MM.1S (cell line): ENCODE data around the gene ZDHHC1.

Experiments used
- DNase-seq: peaks from one replicate; pipeline ENCODE4 v3.0.0-alpha.2; 2015
- H2AFZ ChIP-seq: fragments of 300-600 bp; sonication (generic); 2 replicates; pipeline ENCODE4 v1.6.0; 2016; ENCODE audit warnings: antibody characterized with exemption, low read length
- H3F3A ChIP-seq: fragments of 300-600 bp; sonication (generic); 2 replicates; pipeline ENCODE4 v1.6.1; 2016; ENCODE audit warnings: mild to moderate bottlenecking, antibody characterized with exemption, low read length, moderate library complexity, mixed read lengths; ENCODE audit not compliant: insufficient read depth
- H3K27ac ChIP-seq: fragments of 300-600 bp; sonication (generic); 2 replicates; pipeline ENCODE4 v1.5.1; 2016; ENCODE audit warnings: mild to moderate bottlenecking, low read length
- H3K27me3 ChIP-seq: fragments of 300-600 bp; sonication (generic); replicated peaks from 2 replicates; pipeline ENCODE4 v1.6.0; 2016; ENCODE audit warnings: low read length; ENCODE audit not compliant: insufficient read depth
- H3K36me3 ChIP-seq: fragments of 300-600 bp; sonication (generic); replicated peaks from 2 replicates; pipeline ENCODE4 v1.6.1; 2016; ENCODE audit warnings: mild to moderate bottlenecking, low read length, mixed read lengths; ENCODE audit not compliant: insufficient read depth
- H3K4me1 ChIP-seq: fragments of 300-600 bp; sonication (generic); 2 replicates; pipeline ENCODE4 v1.6.1; 2016; ENCODE audit warnings: low read length, mixed read lengths
- H3K4me2 ChIP-seq: fragments of 300-600 bp; sonication (generic); 2 replicates; pipeline ENCODE4 v1.6.0; 2016; ENCODE audit warnings: low read depth, low read length
- H3K4me3 ChIP-seq: fragments of 300-600 bp; sonication (generic); 2 replicates; pipeline ENCODE4 v1.5.1; 2016; ENCODE audit warnings: low read length, mixed read lengths
- H3K79me2 ChIP-seq: fragments of 300-600 bp; sonication (generic); 2 replicates; pipeline ENCODE4 v1.6.1; 2016; ENCODE audit warnings: mixed run types, low read length, mixed read lengths
- H3K9ac ChIP-seq: fragments of 300-600 bp; sonication (generic); 2 replicates; pipeline ENCODE4 v1.6.1; 2016; ENCODE audit warnings: low read length, mixed read lengths
- H3K9me2 ChIP-seq: fragments of 300-600 bp; sonication (generic); replicated peaks from 2 replicates; pipeline ENCODE4 v1.6.1; 2016; ENCODE audit warnings: mild to moderate bottlenecking, low read length, mixed read lengths; ENCODE audit not compliant: insufficient read depth
- H3K9me3 ChIP-seq: fragments of 300-600 bp; sonication (generic); replicated peaks from 2 replicates; pipeline ENCODE4 v1.6.1; 2016; ENCODE audit warnings: mild to moderate bottlenecking, low read length, mixed read lengths; ENCODE audit not compliant: insufficient read depth
- H4K20me1 ChIP-seq: fragments of 300-600 bp; sonication (generic); 2 replicates; pipeline ENCODE4 v1.6.1; 2016; ENCODE audit warnings: mild to moderate bottlenecking, low read length, moderate library complexity, mixed read lengths; ENCODE audit not compliant: insufficient read depth
- CTCF ChIP-seq: fragments of 300-600 bp; sonication (generic); IDR thresholded peaks from 2 replicates; pipeline ENCODE4 v1.5.1; 2016; ENCODE audit warnings: antibody characterized with exemption, low read length, mixed read lengths
- EZH2 ChIP-seq: fragments of 300-600 bp; sonication (generic); optimal IDR thresholded peaks from 2 replicates; pipeline ENCODE3; 2017; ENCODE audit warnings: low read depth, mild to moderate bottlenecking, antibody characterized with exemption, low read length, mixed read lengths
- EZH2phosphoT487 ChIP-seq: fragments of 300-600 bp; sonication (generic); IDR thresholded peaks from 2 replicates; pipeline ENCODE4 v1.6.1; 2018; ENCODE audit warnings: antibody characterized with exemption, low read length

Gene ZDHHC1

GRCh38 chr16:67409631-67410030 is 6.6 kb downstream of the ZDHHC1 start:
- no peak overlapping the region for H3K9ac ChIP-seq
- 0 out of 2 replicates have a peak, but pooled peaks cover 4% of the 10 kb centered on the region for H3K4me1 ChIP-seq
- H3K9me3 ChIP-seq = no peaks in the 10 kb centered on the region
- H4K20me1 ChIP-seq = no peaks in the 10 kb centered on the region
- no peaks in the 10 kb centered on the region for H3K79me2 ChIP-seq
- H3K9me2 ChIP-seq = no peaks in the 10 kb centered on the region
- H3K4me2 ChIP-seq = no peak overlapping the region
- 0 out of 2 replicates have a peak, but pooled peaks cover 15% of the 10 kb centered on the region for H3K27me3 ChIP-seq
- H3K27ac ChIP-seq = no peak overlapping the region
- no peak overlapping the region for H2AFZ ChIP-seq
- TF ChIP-seq CTCF (no peak), EZH2phosphoT487 (no peak), EZH2 (no peak)
- H3F3A ChIP-seq = no peaks in the 10 kb centered on the region; the same call in 1 of the 2 replicates
- no peak overlapping the region for H3K4me3 ChIP-seq
- no peaks in the 10 kb centered on the region for H3K36me3 ChIP-seq
- DNase-seq = no peak

- no peak overlapping the region for H3K9ac ChIP-seq
- no peak overlapping the region for H3K4me3 ChIP-seq
- H4K20me1 ChIP-seq = no peaks in the 10 kb centered on the region
- no peak overlapping the region for H2AFZ ChIP-seq
- no peak overlapping the region for H3K27ac ChIP-seq
- no peak overlapping the region for H3K4me2 ChIP-seq
- no peaks in the 10 kb centered on the region for H3K36me3 ChIP-seq
- H3K79me2 ChIP-seq = no peaks in the 10 kb centered on the region
- H3K4me1 ChIP-seq = 0 out of 2 replicates have a peak, but pooled peaks cover 4% of the 10 kb centered on the region
- TF ChIP-seq CTCF (peak; percentile 27), EZH2 (no peak), EZH2phosphoT487 (no peak)
- DNase-seq = no peak
- no peaks in the 10 kb centered on the region for H3F3A ChIP-seq
- 0 out of 2 replicates have a peak, but pooled peaks cover 6% of the 10 kb centered on the region for H3K27me3 ChIP-seq
- no peaks in the 10 kb centered on the region for H3K9me2 ChIP-seq
- no peaks in the 10 kb centered on the region for H3K9me3 ChIP-seq
These were observed 8.4 kb downstream of the ZDHHC1 start for GRCh38 chr16:67407788-67408452.

- no peaks in the 10 kb centered on the region for H3K9me2 ChIP-seq
- no peak overlapping the region for H3K4me2 ChIP-seq
- H2AFZ ChIP-seq = no peak overlapping the region
- H3K27ac ChIP-seq = no peak overlapping the region
- no peaks in the 10 kb centered on the region for H3K36me3 ChIP-seq
- no peaks in the 10 kb centered on the region for H3F3A ChIP-seq
- no peak overlapping the region for H3K9ac ChIP-seq
- no peak overlapping the region for H3K4me3 ChIP-seq
- H4K20me1 ChIP-seq = no peaks in the 10 kb centered on the region
- H3K4me1 ChIP-seq = 0 out of 2 replicates have a peak, but pooled peaks cover under 1% of the 10 kb centered on the region
- no peaks in the 10 kb centered on the region for H3K9me3 ChIP-seq
- H3K27me3 ChIP-seq = 0 out of 2 replicates have a peak, but pooled peaks cover 6% of the 10 kb centered on the region
- no peaks in the 10 kb centered on the region for H3K79me2 ChIP-seq
- no peak for DNase-seq
- TF ChIP-seq EZH2 (no peak), CTCF (no peak), EZH2phosphoT487 (no peak)
These were observed 9.0 kb downstream of the ZDHHC1 start for GRCh38 chr16:67407176-67407787.
